DOHH2 (cell line): ENCODE data around the gene TEAD3.

Source experiments
- H3F3A ChIP-seq: fragments of 200-600 bp; sonication (generic), shearing (Covaris generic); 2 replicates; pipeline ENCODE4 v1.6.0; 2016; ENCODE audit warnings: antibody characterized with exemption, mild to moderate bottlenecking; ENCODE audit not compliant: control insufficient read depth, insufficient read depth
- H3K27ac ChIP-seq: fragments of 200-600 bp; sonication (generic); 2 replicates; pipeline ENCODE4 v1.5.1; 2014; ENCODE audit warnings: low read depth, mild to moderate bottlenecking, low read length, moderate library complexity
- H3K27me3 ChIP-seq: fragments of 200-600 bp; sonication (generic); 2 replicates; pipeline ENCODE4 v1.6.1; 2014; ENCODE audit warnings: mild to moderate bottlenecking, low read length, mixed read lengths; ENCODE audit not compliant: control insufficient read depth
- H3K36me3 ChIP-seq: fragments of 200-600 bp; sonication (generic); 2 replicates; pipeline ENCODE4 v1.6.1; 2014; ENCODE audit warnings: mild to moderate bottlenecking, low read length, moderate library complexity, mixed read lengths; ENCODE audit not compliant: control insufficient read depth
- H3K4me1 ChIP-seq: fragments of 200-600 bp; sonication (generic); 2 replicates; pipeline ENCODE4 v1.6.1; 2014; ENCODE audit warnings: mild to moderate bottlenecking, low read length, mixed read lengths; ENCODE audit not compliant: control insufficient read depth
- H3K4me2 ChIP-seq: fragments of 200-600 bp; sonication (generic); 2 replicates; pipeline ENCODE4 v1.6.0; 2014; ENCODE audit warnings: mild to moderate bottlenecking, low read length, moderate library complexity
- H3K4me3 ChIP-seq: fragments of 200-600 bp; sonication (generic); 2 replicates; pipeline ENCODE4 v1.5.1; 2014; ENCODE audit warnings: mild to moderate bottlenecking, low read length, mixed read lengths
- H3K79me2 ChIP-seq: fragments of 200-600 bp; sonication (generic); 2 replicates; pipeline ENCODE4 v1.6.1; 2014; ENCODE audit warnings: mild to moderate bottlenecking, low read length, mixed read lengths; ENCODE audit not compliant: control insufficient read depth
- H3K9me2 ChIP-seq: fragments of 200-600 bp; sonication (generic); replicated peaks from 2 replicates; pipeline ENCODE4 v1.6.1; 2014; ENCODE audit warnings: mild to moderate bottlenecking, low read length, mixed read lengths; ENCODE audit not compliant: control insufficient read depth
- H3K9me3 ChIP-seq: fragments of 200-600 bp; sonication (generic); 2 replicates; pipeline ENCODE4 v1.6.1; 2014; ENCODE audit warnings: antibody characterized with exemption, low read length, mixed read lengths; ENCODE audit not compliant: control insufficient read depth, insufficient read depth
- H4K20me1 ChIP-seq: fragments of 200-600 bp; sonication (generic); 2 replicates; pipeline ENCODE4 v1.6.0; 2014; ENCODE audit warnings: low read depth, mild to moderate bottlenecking, antibody characterized with exemption, low read length, moderate library complexity; ENCODE audit not compliant: control insufficient read depth, insufficient read depth
- CTCF ChIP-seq: fragments of 200-600 bp; sonication (generic); IDR thresholded peaks from one replicate; pipeline ENCODE4 v1.5.1; 2014; ENCODE audit warnings: antibody characterized with exemption, mild to moderate bottlenecking, low read depth, low read length; ENCODE audit not compliant: poor library complexity, severe bottlenecking
- EZH2phosphoT487 ChIP-seq: fragments of 200-600 bp; sonication (generic); IDR thresholded peaks from 2 replicates; pipeline ENCODE4 v1.6.1; 2017; ENCODE audit warnings: borderline replicate concordance, mild to moderate bottlenecking, antibody characterized with exemption, low read length, moderate library complexity, mixed read lengths

Gene TEAD3

GRCh38 chr6:35449287-35449881, 47.5 kb downstream of the TEAD3 start:
- Histone ChIP-seq H3K27ac (no peak overlapping the region), H3K4me2 (peak overlapping the region; percentile 33; the same call in 1 of the 2 replicates), H3F3A (0 out of 2 replicates have a peak, but pooled peaks cover 2% of the 10 kb centered on the region), H3K79me2 (peaks cover 14% of the 10 kb centered on the region), H3K4me3 (no peak overlapping the region), H3K27me3 (peaks cover 12% of the 10 kb centered on the region), H3K9me2 (no peaks in the 10 kb centered on the region), H4K20me1 (no peaks in the 10 kb centered on the region), H3K36me3 (0 out of 2 replicates have a peak, but pooled peaks cover 2% of the 10 kb centered on the region), H3K9me3 (no peaks in the 10 kb centered on the region), H3K4me1 (peaks cover 27% of the 10 kb centered on the region)
- TF ChIP-seq CTCF: peak; percentile 67
- TF ChIP-seq EZH2phosphoT487: no peak

DNA sequence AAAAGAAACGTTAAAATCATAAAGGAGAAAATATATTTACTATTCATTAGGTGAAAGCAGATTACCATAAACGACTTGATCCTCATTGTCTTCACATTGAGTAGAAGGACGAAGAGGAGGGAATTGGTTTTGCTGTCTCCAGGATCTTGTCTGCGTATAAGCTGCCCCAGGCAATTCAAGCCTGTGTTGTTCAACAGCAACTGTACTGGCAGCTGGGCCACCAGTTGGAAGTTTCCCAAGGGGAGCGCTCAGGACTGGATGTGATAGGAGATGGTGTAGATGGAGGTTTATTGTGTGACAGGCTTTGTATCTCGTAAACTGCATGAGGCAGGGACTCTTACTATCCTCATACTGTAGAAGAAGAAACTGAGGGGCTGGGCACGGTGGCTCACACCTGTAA, 48.7 kb downstream of the TEAD3 start:
- TF ChIP-seq CTCF: no peak
- no peak for TF ChIP-seq EZH2phosphoT487
- Histone ChIP-seq H3F3A (0 out of 2 replicates have a peak, but pooled peaks cover 2% of the 10 kb centered on the region), H3K27ac (no peak overlapping the region), H3K9me3 (no peaks in the 10 kb centered on the region), H3K27me3 (peaks cover 12% of the 10 kb centered on the region), H3K4me3 (no peak overlapping the region), H3K9me2 (no peaks in the 10 kb centered on the region), H4K20me1 (no peaks in the 10 kb centered on the region), H3K79me2 (peaks cover 5% of the 10 kb centered on the region), H3K4me1 (peaks cover 21% of the 10 kb centered on the region), H3K4me2 (no peak overlapping the region), H3K36me3 (no peaks in the 10 kb centered on the region)

- TF ChIP-seq CTCF (no peak), EZH2phosphoT487 (no peak)
- 0 out of 2 replicates have a peak, but pooled peaks cover 2% of the 10 kb centered on the region for H3F3A ChIP-seq
- H3K9me2 ChIP-seq: no peaks in the 10 kb centered on the region
- H4K20me1 ChIP-seq: no peaks in the 10 kb centered on the region
- H3K4me1 ChIP-seq: peaks cover 5% of the 10 kb centered on the region
- no peaks in the 10 kb centered on the region for H3K36me3 ChIP-seq
- H3K79me2 ChIP-seq: no peaks in the 10 kb centered on the region
- no peaks in the 10 kb centered on the region for H3K9me3 ChIP-seq
- no peak overlapping the region for H3K4me3 ChIP-seq
- H3K27ac ChIP-seq: no peak overlapping the region
- H3K4me2 ChIP-seq: no peak overlapping the region
- H3K27me3 ChIP-seq: peaks cover 8% of the 10 kb centered on the region
Observed at GRCh38 chr6:35445691-35446090, 51.2 kb downstream of the TEAD3 start.
